GM12878 (cell line): ENCODE results near the gene CHAF1A. TPM values are rescaled to one million over a fixed set of nuclear protein-coding genes. Genes with fewer than 3 reads are reported as not detected.

Experiments used
- ATAC-seq: fragments of 200-7000 bp; cut with Tn5 transposase; 3 replicates; pipeline ENCODE4 v1.9.1; 2020; ENCODE audit warnings: mild to moderate bottlenecking, moderate library complexity
- BruUV-seq: library from RNA; stranded (reverse); fragments of 400-500 nt; replicated peaks from 2 replicates; lab custom pipeline; 2021; lab: Mats Ljungman, UMichigan
- CTCF ChIA-PET: fragments of 300-600 bp; sonication (Branson Sonifier 250); formaldehyde crosslinking; extraction: SDS; loops from one replicate; lab custom pipeline; 2021; ENCODE audit warnings: inconsistent platforms; lab: Yijun Ruan, JAX
- POLR2A ChIA-PET: fragments of 350-600 bp; formaldehyde crosslinking; extraction: SDS; loops from one replicate; lab custom pipeline; 2021; ENCODE audit warnings: inconsistent platforms; lab: Charles Lee
- RAD21 ChIA-PET: fragments of 300-600 bp; sonication (Branson Sonifier 250); formaldehyde crosslinking; loops from one replicate; lab custom pipeline; 2023; ENCODE audit warnings: antibody characterized with exemption; ENCODE audit not compliant: unreplicated experiment; lab: Charles Lee
- SMC1A ChIA-PET: fragments of 300-600 bp; sonication (Branson Sonifier 250); formaldehyde crosslinking; loops from one replicate; lab custom pipeline; 2023; ENCODE audit not compliant: unreplicated experiment, uncharacterized antibody; lab: Charles Lee
- DNase-seq: peaks from one replicate; pipeline ENCODE4 v3.0.0-alpha.2; 2011; ENCODE audit warnings: low read depth, low spot score
- FAIRE-seq: peaks from 3 replicates; lab custom pipeline; 2011; peaks lifted over from hg19 to GRCh38; lab: Jason Lieb, UNC
- H2AFZ ChIP-seq: 2 replicates; pipeline ENCODE4 v1.6.0; 2011; ENCODE audit warnings: low read depth, low read length, control low read depth; ENCODE audit not compliant: control insufficient read depth
- H3K27ac ChIP-seq: 2 replicates; pipeline ENCODE4 v1.5.1; 2011; ENCODE audit warnings: control low read depth; ENCODE audit not compliant: control insufficient read depth, insufficient read depth
- H3K27me3 ChIP-seq, 2 experiments: replicated peaks in 1 of 2; 2 replicates each; pipeline versions ENCODE4 v1.6.0 to v1.6.1; 2011; ENCODE audit warnings: low read length in 1 of 2; ENCODE audit not compliant: control insufficient read depth in 2 of 2, insufficient read depth in 2 of 2
- H3K36me3 ChIP-seq, 2 experiments: 2 replicates each; pipeline ENCODE4 v1.5.1; 2011; ENCODE audit warnings: low read length in 1 of 2; ENCODE audit not compliant: control insufficient read depth in 2 of 2, insufficient read depth in 2 of 2
- H3K4me1 ChIP-seq: 2 replicates; pipeline ENCODE4 v1.6.1; 2011; ENCODE audit warnings: mild to moderate bottlenecking, low read length, moderate library complexity, mixed read lengths; ENCODE audit not compliant: control insufficient read depth, insufficient read depth
- H3K4me2 ChIP-seq: 2 replicates; pipeline ENCODE4 v1.6.0; 2011; ENCODE audit warnings: control low read depth; ENCODE audit not compliant: control insufficient read depth, insufficient read depth
- H3K4me3 ChIP-seq: fragments of 200-600 bp; sonication (generic); 2 replicates; pipeline ENCODE4 v1.5.1; 2016
- H3K79me2 ChIP-seq: 2 replicates; pipeline ENCODE4 v1.6.0; 2011; ENCODE audit warnings: low read length; ENCODE audit not compliant: control insufficient read depth, insufficient read depth
- H3K9ac ChIP-seq: 2 replicates; pipeline ENCODE4 v1.8.0; 2011; ENCODE audit warnings: low read length, control low read depth, mixed read lengths; ENCODE audit not compliant: control insufficient read depth, insufficient read depth
- H3K9me3 ChIP-seq: replicated peaks from 3 replicates; pipeline ENCODE4 v1.5.1; 2011; ENCODE audit warnings: mild to moderate bottlenecking, low read length; ENCODE audit not compliant: control insufficient read depth, insufficient read depth
- H4K20me1 ChIP-seq: 2 replicates; pipeline ENCODE4 v1.6.0; 2011; ENCODE audit not compliant: control insufficient read depth, insufficient read depth
- BACH1 ChIP-seq: fragments of 450-650 bp; IDR thresholded peaks from 2 replicates; pipeline ENCODE4 v1.6.1; 2017; ENCODE audit warnings: mild to moderate bottlenecking, borderline replicate concordance
- EGR1 ChIP-seq, 2 experiments: IDR thresholded peaks; 1 replicate in 1 of 2; 2 replicates in 1 of 2; pipeline ENCODE4 v1.6.1; 2011 to 2012; ENCODE audit warnings: low read depth in 2 of 2, low read length in 2 of 2, borderline replicate concordance in 1 of 2, mild to moderate bottlenecking in 1 of 2, moderate library complexity in 1 of 2
- EP300 ChIP-seq, 2 experiments: fragments of 150-350 bp in 1 of 2; IDR thresholded peaks; 2 replicates each; pipeline ENCODE4 v1.6.1; 2011 to 2012; ENCODE audit warnings: low read depth in 2 of 2, low read length in 2 of 2, borderline replicate concordance in 1 of 2, improper control_type of control experiment in 1 of 2, inconsistent platforms in 1 of 2; ENCODE audit not compliant: control insufficient read depth in 1 of 2
- JUND ChIP-seq: IDR thresholded peaks from 2 replicates; pipeline ENCODE4 v1.6.1; 2012; ENCODE audit warnings: low read depth, mild to moderate bottlenecking, low read length, improper control_type of control experiment, moderate library complexity
- MTA2 ChIP-seq: fragments of 450-650 bp; IDR thresholded peaks from 2 replicates; pipeline ENCODE4 v1.6.1; 2016; ENCODE audit warnings: low read depth, mild to moderate bottlenecking, moderate library complexity
- RB1 ChIP-seq: fragments of 450-650 bp; formaldehyde crosslinking; IDR thresholded peaks from 2 replicates; pipeline ENCODE4 v1.6.1; 2017; ENCODE audit warnings: mild to moderate bottlenecking, borderline replicate concordance
- WRNIP1 ChIP-seq: IDR thresholded peaks from 2 replicates; pipeline ENCODE4 v1.6.1; 2011; ENCODE audit warnings: low read depth, low read length, improper control_type of control experiment, borderline replicate concordance
- ZBTB11 ChIP-seq: fragments of 450-650 bp; formaldehyde crosslinking; IDR thresholded peaks from 2 replicates; pipeline ENCODE4 v1.5.0; 2022; ENCODE audit warnings: mild to moderate bottlenecking, missing genetic modification characterization
- ZNF24 ChIP-seq: fragments of 450-650 bp; IDR thresholded peaks from 2 replicates; pipeline ENCODE4 v1.6.1; 2017; ENCODE audit warnings: antibody characterized with exemption, mild to moderate bottlenecking
- ZNF384 ChIP-seq: IDR thresholded peaks from 2 replicates; pipeline ENCODE4 v1.6.1; 2012; ENCODE audit warnings: low read depth, mild to moderate bottlenecking, low read length, improper control_type of control experiment, borderline replicate concordance
- WGBS: methylation state at CpG from one replicate; pipeline ENCODE4 v1.1.6; 2016; ENCODE audit warnings: low lambda C conversion rate; ENCODE audit not compliant: insufficient replicate concordance, insufficient coverage; ENCODE audit errors: missing lambda C conversion rate; 5-methylcytosine and 5-hydroxymethylcytosine counted together
- in situ Hi-C: fragments of 300-500 bp; cut with MboI; formaldehyde crosslinking; loops from 9 replicates; pipeline ENCODE4 v1.14.3; 2018; ENCODE audit warnings: mixed read lengths
- intact Hi-C: fragments of 100-400 bp; cut with micrococcal nuclease; formaldehyde crosslinking; loops from one replicate; pipeline ENCODE4 v1.14.2; 2022; ENCODE audit not compliant: unreplicated experiment
- polyA plus RNA-seq, 11 experiments: library from polyadenylated mRNA; depleted of rRNA in 4 of 11; unstranded in 6 of 11; stranded (reverse) in 5 of 11; fragments of >200 nt; fragmentation: Nextera tagmentation in 4 of 11; fragmentation: Illumina TruSeq in 1 of 11; extraction: Ambion mirVana in 4 of 11; extraction: Trizol in 1 of 11; gene quantifications; 1 replicate in 1 of 11; 2 replicates in 10 of 11; pipeline versions ENCODE4 v1.2.1 to v1.2.3, GENCODE V29; 2011 to 2016; ENCODE audit warnings: inconsistent platforms in 2 of 11, missing spikeins in 2 of 11, low read depth in 1 of 11
- total RNA-seq, 4 experiments: library from RNA; depleted of rRNA in 3 of 4; stranded (reverse); fragments of >200 nt in 3 of 4; fragmentation: Illumina TruSeq in 1 of 4; extraction: Trizol in 1 of 4; gene quantifications; 2 replicates each; pipeline versions ENCODE4 v1.2.1 to v1.2.3, GENCODE V29; 2013 to 2021
- TF ChIP-seq, protein P1 (sequence below): fragments of 450-650 bp; IDR thresholded peaks from 2 replicates; pipeline ENCODE4 v1.6.1; 2018; ENCODE audit warnings: borderline replicate concordance, mild to moderate bottlenecking; ENCODE audit not compliant: partially characterized antibody

CHAF1A gene
- total and polyA plus RNA-seq, 10 of the 15 experiments (the other 5 are each of a cell fraction or from before 2014, with no cell fraction given): 1.3 to 69.1 (median 34.2) TPM

GRCh38 chr19:4391701-4392483 lies 10.5 kb upstream of the CHAF1A start:
- H3K27ac ChIP-seq: no peak overlapping the region
- H3K9ac ChIP-seq: no peak overlapping the region
- H3K4me2 ChIP-seq: no peak overlapping the region
- no peak for ATAC-seq
- ChIA-PET CTCF (interaction anchor here (0.7 to 3.4 kb wide), 3 partner anchors 10 to 40 kb away, joined by 3 to 16 read pairs (median 5); no protein-coding TSS in a partner anchor), POLR2A (interaction anchor here (7.7 kb wide), 1 partner anchor 13 kb away, joined by 110 read pairs; no protein-coding TSS in a partner anchor), RAD21 (interaction anchor here (1.2 kb wide), 1 partner anchor 9 kb away, joined by 3 read pairs; no protein-coding TSS in a partner anchor), SMC1A (interaction anchor here (3.5 kb wide), 1 partner anchor 11 kb away, joined by 24 read pairs; no protein-coding TSS in a partner anchor)
- H3K4me3 ChIP-seq: no peak overlapping the region
- no peak for DNase-seq
- H3K79me2 ChIP-seq: peaks cover 83% of the 10 kb centered on the region
- H3K27me3 ChIP-seq: no peaks in the 10 kb centered on the region
- 89% methylated on average over 20 of the region's 20 CpGs for WGBS
- TF ChIP-seq WRNIP1: no peak
- TF ChIP-seq RB1: no peak
- no peak for TF ChIP-seq ZNF24
- no peak for TF ChIP-seq BACH1
- no peak for TF ChIP-seq EP300 (IDR thresholded peaks at IDR 0.05; ENCODE audit: borderline replicate concordance in 1 of 2, control insufficient read depth in 1 of 2, low read depth in 2 of 2, low read length in 2 of 2)
- TF ChIP-seq MTA2: no peak
- no peak for TF ChIP-seq ZBTB11
- TF ChIP-seq JUND: no peak
- no peak for TF ChIP-seq EGR1 (IDR thresholded peaks at IDR 0.05; ENCODE audit: borderline replicate concordance in 1 of 2, low read depth in 2 of 2, low read length in 2 of 2)
- TF ChIP-seq, protein P1, sequence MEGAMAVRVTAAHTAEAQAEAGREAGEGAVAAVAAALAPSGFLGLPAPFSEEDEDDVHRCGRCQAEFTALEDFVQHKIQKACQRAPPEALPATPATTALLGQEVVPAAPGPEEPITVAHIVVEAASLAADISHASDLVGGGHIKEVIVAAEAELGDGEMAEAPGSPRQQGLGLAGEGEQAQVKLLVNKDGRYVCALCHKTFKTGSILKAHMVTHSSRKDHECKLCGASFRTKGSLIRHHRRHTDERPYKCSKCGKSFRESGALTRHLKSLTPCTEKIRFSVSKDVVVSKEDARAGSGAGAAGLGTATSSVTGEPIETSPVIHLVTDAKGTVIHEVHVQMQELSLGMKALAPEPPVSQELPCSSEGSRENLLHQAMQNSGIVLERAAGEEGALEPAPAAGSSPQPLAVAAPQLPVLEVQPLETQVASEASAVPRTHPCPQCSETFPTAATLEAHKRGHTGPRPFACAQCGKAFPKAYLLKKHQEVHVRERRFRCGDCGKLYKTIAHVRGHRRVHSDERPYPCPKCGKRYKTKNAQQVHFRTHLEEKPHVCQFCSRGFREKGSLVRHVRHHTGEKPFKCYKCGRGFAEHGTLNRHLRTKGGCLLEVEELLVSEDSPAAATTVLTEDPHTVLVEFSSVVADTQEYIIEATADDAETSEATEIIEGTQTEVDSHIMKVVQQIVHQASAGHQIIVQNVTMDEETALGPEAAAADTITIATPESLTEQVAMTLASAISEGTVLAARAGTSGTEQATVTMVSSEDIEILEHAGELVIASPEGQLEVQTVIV: no peak
- TF ChIP-seq ZNF384: no peak
- H4K20me1 ChIP-seq: peaks cover 18% of the 10 kb centered on the region
- H3K36me3 ChIP-seq: peaks cover 15 to 28% of the 10 kb centered on the region in 2 experiments; a peak in 3 of 4 replicates
- intact Hi-C loops (no loop called here), in situ Hi-C loops (no loop called here)
- H3K4me1 ChIP-seq: peaks cover 8% of the 10 kb centered on the region
- no peak for FAIRE-seq
- no peak overlapping the region for H2AFZ ChIP-seq
- BruUV-seq: no TSS peak
- no peaks in the 10 kb centered on the region for H3K9me3 ChIP-seq
